Neural progenitor cell (in vitro differentiated cells): ENCODE data around the gene NFS1. TPM values are rescaled to one million over a fixed set of nuclear protein-coding genes. Genes with fewer than 3 reads are reported as not detected.

Experiments
- DNase-seq: peaks from one replicate; pipeline ENCODE4 v3.0.0-alpha.2; 2016; ENCODE audit warnings: low spot score
- H2AFZ ChIP-seq: fragments of 200-600 bp; sonication (generic); replicated peaks from 2 replicates; pipeline ENCODE4 v1.6.1; 2016; ENCODE audit warnings: antibody characterized with exemption
- H3F3A ChIP-seq: fragments of 200-600 bp; sonication (generic); 2 replicates; pipeline ENCODE4 v1.6.1; 2016; ENCODE audit warnings: antibody characterized with exemption, low read depth
- H3K27ac ChIP-seq: fragments of 200-600 bp; sonication (generic); 2 replicates; pipeline ENCODE4 v1.5.1; 2016; ENCODE audit warnings: mild to moderate bottlenecking
- H3K27me3 ChIP-seq: fragments of 200-600 bp; sonication (generic); 2 replicates; pipeline ENCODE4 v1.6.1; 2016; ENCODE audit warnings: mild to moderate bottlenecking, moderate library complexity
- H3K36me3 ChIP-seq: fragments of 200-600 bp; sonication (generic); 2 replicates; pipeline ENCODE4 v1.5.1; 2016
- H3K4me1 ChIP-seq: fragments of 200-600 bp; sonication (generic); 2 replicates; pipeline ENCODE4 v1.6.1; 2016; ENCODE audit warnings: mixed run types
- H3K4me2 ChIP-seq: fragments of 200-600 bp; sonication (generic); 2 replicates; pipeline ENCODE4 v1.6.1; 2016
- H3K4me3 ChIP-seq: fragments of 200-600 bp; sonication (generic); 2 replicates; pipeline ENCODE4 v1.5.1; 2016
- H3K79me2 ChIP-seq: fragments of 200-600 bp; sonication (generic); 2 replicates; pipeline ENCODE4 v1.6.1; 2016; ENCODE audit warnings: low read depth
- H3K9ac ChIP-seq: fragments of 200-600 bp; sonication (generic); 2 replicates; pipeline ENCODE4 v1.6.1; 2016
- H3K9me3 ChIP-seq: fragments of 200-600 bp; sonication (generic); 2 replicates; pipeline ENCODE4 v1.5.1; 2016; ENCODE audit warnings: low read depth
- H4K20me1 ChIP-seq: fragments of 200-600 bp; sonication (generic); 2 replicates; pipeline ENCODE4 v1.6.1; 2016; ENCODE audit warnings: low read depth
- H3K27ac Mint-ChIP-seq: 3 replicates; pipeline ENCODE4 v1.8.0; 2021; ENCODE audit warnings: mixed read lengths
- H3K27me3 Mint-ChIP-seq: 2 replicates; pipeline ENCODE4 v1.8.0; 2022; ENCODE audit warnings: low read depth, mild to moderate bottlenecking, inconsistent platforms, moderate library complexity, mixed read lengths; ENCODE audit not compliant: insufficient read depth
- H3K36me3 Mint-ChIP-seq: 3 replicates; pipeline ENCODE4 v1.8.0; 2021; ENCODE audit warnings: mixed read lengths
- H3K4me1 Mint-ChIP-seq: 3 replicates; pipeline ENCODE4 v1.8.0; 2021; ENCODE audit warnings: mixed read lengths
- H3K4me3 Mint-ChIP-seq: 3 replicates; pipeline ENCODE4 v1.8.0; 2021; ENCODE audit warnings: mild to moderate bottlenecking, moderate library complexity, mixed read lengths
- H3K9me3 Mint-ChIP-seq: 3 replicates; pipeline ENCODE4 v1.8.0; 2020; ENCODE audit warnings: mixed read lengths
- CTCF ChIP-seq: fragments of 200-600 bp; sonication (generic); IDR thresholded peaks from 2 replicates; pipeline ENCODE4 v1.5.1; 2017; ENCODE audit warnings: antibody characterized with exemption, mild to moderate bottlenecking
- EZH2 ChIP-seq: fragments of 200-600 bp; sonication (generic); IDR thresholded peaks from 2 replicates; pipeline ENCODE4 v1.6.1; 2017; ENCODE audit warnings: antibody characterized with exemption, mild to moderate bottlenecking, moderate library complexity
- EZH2phosphoT487 ChIP-seq: fragments of 200-600 bp; sonication (generic); IDR thresholded peaks from 2 replicates; pipeline ENCODE4 v1.6.1; 2017; ENCODE audit warnings: antibody characterized with exemption
- total RNA-seq: library from RNA; depleted of rRNA; stranded (reverse); fragments of >200 nt; gene quantifications from 2 replicates; pipeline ENCODE4 v1.2.3, GENCODE V29; 2015; ENCODE audit warnings: low replicate concordance

The NFS1 gene
- total RNA-seq, 1 donor from 2014 or later: 21.7 TPM

- Mint-ChIP-seq H3K27me3 (no peaks in the 10 kb centered on the region), H3K27ac (no peak overlapping the region), H3K4me1 (no peaks in the 10 kb centered on the region), H3K9me3 (no peaks in the 10 kb centered on the region), H3K4me3 (no peak overlapping the region), H3K36me3 (peaks cover 32% of the 10 kb centered on the region)
- Histone ChIP-seq H3K4me2 (no peak overlapping the region), H2AFZ (no peak overlapping the region), H3K9ac (no peak overlapping the region), H3K9me3 (no peaks in the 10 kb centered on the region), H3F3A (peaks cover 48% of the 10 kb centered on the region), H4K20me1 (peaks cover 97% of the 10 kb centered on the region), H3K4me3 (no peak overlapping the region), H3K27ac (no peak overlapping the region), H3K27me3 (no peaks in the 10 kb centered on the region), H3K79me2 (peaks cover 100% of the 10 kb centered on the region), H3K36me3 (peaks cover 56% of the 10 kb centered on the region), H3K4me1 (no peaks in the 10 kb centered on the region)
- no peak for DNase-seq
- no peak for TF ChIP-seq EZH2phosphoT487
- TF ChIP-seq EZH2: no peak
- TF ChIP-seq CTCF: no peak
Measured at GRCh38 chr20:35729836-35730582, 30.9 kb upstream of the NFS1 start.

- H3K27ac Mint-ChIP-seq: no peak overlapping the region
- peaks cover 55% of the 10 kb centered on the region for H3K36me3 ChIP-seq
- DNase-seq: no peak
- H3K79me2 ChIP-seq: peaks cover 100% of the 10 kb centered on the region
- H3K4me1 Mint-ChIP-seq: no peaks in the 10 kb centered on the region
- no peak overlapping the region for H3K9ac ChIP-seq
- no peaks in the 10 kb centered on the region for H3K4me1 ChIP-seq
- no peak for TF ChIP-seq EZH2phosphoT487
- no peak overlapping the region for H3K27ac ChIP-seq
- no peak overlapping the region for H3K4me2 ChIP-seq
- H2AFZ ChIP-seq: no peak overlapping the region
- no peaks in the 10 kb centered on the region for H3K27me3 Mint-ChIP-seq
- peaks cover 97% of the 10 kb centered on the region for H4K20me1 ChIP-seq
- peaks cover 34% of the 10 kb centered on the region for H3K36me3 Mint-ChIP-seq
- peaks cover 41% of the 10 kb centered on the region for H3F3A ChIP-seq
- no peak overlapping the region for H3K4me3 ChIP-seq
- H3K9me3 ChIP-seq: no peaks in the 10 kb centered on the region
- H3K9me3 Mint-ChIP-seq: no peaks in the 10 kb centered on the region
- no peaks in the 10 kb centered on the region for H3K27me3 ChIP-seq
- H3K4me3 Mint-ChIP-seq: no peak overlapping the region
Measured at GRCh38 chr20:35729283-35729807, 30.2 kb upstream of the NFS1 start.

GRCh38 chr20:35726842-35727711 is 27.9 kb upstream of the NFS1 start:
- Histone ChIP-seq H3K4me2 (no peak overlapping the region), H2AFZ (no peak overlapping the region), H3K27me3 (no peaks in the 10 kb centered on the region), H3K27ac (no peak overlapping the region), H3K79me2 (peaks cover 100% of the 10 kb centered on the region), H4K20me1 (peaks cover 97% of the 10 kb centered on the region), H3K4me1 (no peaks in the 10 kb centered on the region), H3F3A (peaks cover 38% of the 10 kb centered on the region), H3K36me3 (peaks cover 62% of the 10 kb centered on the region), H3K9ac (no peak overlapping the region), H3K9me3 (no peaks in the 10 kb centered on the region), H3K4me3 (no peak overlapping the region)
- Mint-ChIP-seq H3K27me3 (no peaks in the 10 kb centered on the region), H3K27ac (no peak overlapping the region), H3K36me3 (peaks cover 32% of the 10 kb centered on the region), H3K4me3 (no peak overlapping the region), H3K4me1 (no peaks in the 10 kb centered on the region), H3K9me3 (no peaks in the 10 kb centered on the region)
- no peak for DNase-seq
- TF ChIP-seq CTCF: no peak
- TF ChIP-seq EZH2phosphoT487: no peak
- TF ChIP-seq EZH2: no peak
